ENCODE results near the gene KRT16. TPM values are rescaled to one million over a fixed set of nuclear protein-coding genes. Genes with fewer than 3 reads are reported as not detected.
"Not testable (repeated sequence)": the region's sequence is repeated elsewhere in the genome, so short reads cannot be mapped to it uniquely, and the experiment has no call there.

Gene KRT16
- total RNA-seq, 1 donor from 2014 or later: not detected

GRCh38 chr17:41593306-41593981, 19.1 kb downstream of the KRT16 start:
- DNase-seq: no peak
- intact Hi-C loops (cut with micrococcal nuclease): no loop called here
- ATAC-seq: no peak

DNA sequence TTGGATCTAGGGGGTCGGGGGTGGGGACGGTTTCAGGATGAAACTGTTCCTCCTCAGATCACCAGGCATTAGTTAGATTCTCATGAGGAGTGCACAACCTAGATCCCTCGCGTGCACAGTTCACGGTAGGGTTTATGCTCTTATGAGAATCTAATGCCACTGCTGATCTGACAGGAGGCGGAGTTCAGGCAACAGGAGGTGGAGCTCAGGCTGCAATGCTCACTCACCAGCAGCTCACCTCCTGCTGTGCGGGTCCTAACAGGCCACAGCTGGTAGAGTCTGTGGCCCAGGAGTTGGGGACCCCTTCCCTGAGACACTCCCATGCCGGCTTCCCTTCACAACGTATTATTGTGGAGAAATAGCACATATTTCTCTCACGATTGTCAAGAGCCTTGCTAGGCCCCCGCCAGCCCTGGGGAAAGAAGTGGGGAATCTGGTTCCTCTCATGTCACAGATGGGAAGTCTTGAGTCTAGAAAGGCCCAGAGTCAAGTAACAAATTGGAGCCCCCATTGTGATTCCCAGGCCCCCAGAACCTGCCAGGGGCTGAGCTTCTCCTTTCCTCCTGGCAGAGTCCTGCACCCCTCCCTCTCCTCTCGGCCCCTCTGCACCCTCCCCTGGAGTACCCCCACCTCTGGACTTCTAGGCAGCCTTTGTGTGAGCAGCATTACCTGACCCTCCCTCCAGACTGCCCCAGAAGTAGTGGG, 19.8 kb downstream of the KRT16 start:
- ATAC-seq (no peak), DNase-seq (no peak)
- intact Hi-C loops (cut with micrococcal nuclease): no loop called here

GRCh38 chr17:41589301-41589700, 23.3 kb downstream of the KRT16 start:
- ATAC-seq (no peak), DNase-seq (no peak)
- intact Hi-C loops (cut with micrococcal nuclease): no loop called here

DNA sequence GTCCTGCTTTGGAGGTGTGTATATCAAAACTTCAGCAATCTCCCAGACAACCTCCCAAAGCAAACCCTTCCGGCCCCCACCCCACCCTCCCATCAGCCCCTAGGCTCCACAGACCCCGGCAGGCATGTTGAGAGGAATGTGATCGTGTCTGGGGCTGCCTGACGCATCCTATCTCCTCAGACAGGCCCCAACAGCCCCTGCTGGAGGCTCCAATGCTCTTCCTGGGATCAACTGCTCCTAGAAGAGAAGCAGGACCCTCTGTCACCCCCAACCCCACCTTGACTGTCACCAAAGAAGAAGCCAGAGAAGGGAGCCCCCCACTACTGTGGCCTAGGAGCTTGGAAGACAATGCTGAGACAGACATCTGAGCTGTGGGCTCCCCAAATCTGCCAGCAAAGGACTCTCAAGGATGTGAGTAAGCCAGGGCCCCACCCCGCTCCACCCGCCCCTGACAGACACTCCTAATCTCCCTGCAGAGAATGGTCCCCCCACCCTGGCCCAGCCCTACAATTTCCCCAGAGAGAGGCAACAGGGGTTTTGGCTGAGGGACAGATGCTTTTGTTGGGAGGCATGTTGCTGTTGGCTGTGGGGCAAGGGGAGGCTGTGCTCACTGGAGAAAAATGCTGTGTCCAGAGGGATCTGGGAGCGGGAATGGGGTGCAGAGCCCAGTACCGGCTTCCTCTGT, 24.3 kb downstream of the KRT16 start:
- DNase-seq: no peak
- no peak for ATAC-seq
- intact Hi-C loops (cut with micrococcal nuclease): no loop called here

DNA sequence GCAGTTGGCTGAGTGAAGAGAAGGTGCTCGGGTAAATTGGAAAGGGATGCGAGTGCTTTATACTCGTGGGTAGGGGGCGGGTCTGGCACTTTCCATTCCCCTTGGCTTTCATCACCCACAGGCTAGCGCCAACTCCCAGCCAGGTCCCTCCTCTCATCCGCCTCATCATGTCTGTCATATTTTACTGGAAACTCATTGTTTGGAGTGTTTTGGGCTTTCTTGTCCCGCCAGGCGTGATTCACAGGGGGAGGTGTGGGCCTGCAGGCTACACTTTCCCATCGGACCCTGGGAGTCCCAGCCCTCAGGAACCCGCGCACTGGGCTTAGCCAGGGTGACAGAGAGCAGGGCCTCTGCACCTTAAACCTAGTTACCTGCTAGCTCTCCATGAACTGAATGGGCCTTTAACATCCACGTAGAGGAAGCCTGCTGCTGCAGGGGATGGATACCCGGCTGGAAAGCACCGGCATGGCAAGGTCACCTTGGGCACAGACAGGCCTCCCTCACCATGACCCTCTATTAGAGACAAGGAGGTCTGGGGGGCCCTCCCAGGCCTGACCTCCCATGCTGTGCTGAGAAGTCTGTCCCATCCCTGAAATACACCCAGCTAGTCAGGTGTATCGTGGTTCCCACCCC, 25.6 kb downstream of the KRT16 start, which contains the start of gene KRT14:
TSS of gene KRT14 (minus strand) at position 33 of the 633 bp plus-strand sequence. CDS start 61 bp downstream, outside the sequence.
- intact Hi-C loops (cut with micrococcal nuclease): no loop called here
- ATAC-seq (no peak), DNase-seq (no peak)

DNA sequence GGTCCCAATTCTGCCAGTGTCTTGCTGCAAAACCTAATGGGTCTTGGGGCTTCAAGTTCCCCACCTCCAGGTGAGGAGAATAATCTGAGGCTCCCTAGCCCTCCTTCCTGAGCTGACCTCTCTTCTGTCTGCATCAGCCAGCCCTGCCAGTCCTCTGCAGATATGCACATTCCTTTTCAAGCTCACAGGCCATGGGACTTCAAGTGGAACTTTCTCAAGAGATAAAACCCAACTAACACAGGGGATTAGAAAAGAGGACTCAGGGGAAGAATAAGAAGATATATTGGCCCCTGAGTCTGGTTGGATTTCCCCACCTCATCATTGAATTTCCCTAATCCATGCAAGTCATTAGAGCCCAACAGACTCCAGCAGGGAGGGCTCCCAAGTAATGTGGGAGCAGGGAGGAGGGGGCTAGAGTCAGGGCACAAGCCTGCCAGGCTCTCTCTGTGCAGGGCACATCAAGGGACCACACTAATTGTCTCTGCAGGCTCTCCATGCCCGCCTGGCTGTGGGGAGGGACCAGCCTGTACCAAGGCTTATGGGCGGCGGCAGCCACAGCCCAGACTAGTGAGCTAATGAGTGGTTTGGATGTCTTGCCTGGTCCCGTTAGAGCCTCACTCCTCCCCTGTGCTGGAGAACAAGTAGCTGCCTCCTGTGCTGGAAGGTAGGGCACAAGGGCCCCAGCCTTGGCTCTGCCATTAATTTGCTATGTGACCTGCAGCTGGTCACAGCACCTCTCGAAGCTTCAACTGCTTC, 27.1 kb downstream of the KRT16 start:
- intact Hi-C loops (cut with micrococcal nuclease): no loop called here
- DNase-seq: no peak
- peak; percentile 18 for ATAC-seq

GRCh38 chr17:41584331-41584927, 28.1 kb downstream of the KRT16 start:
- intact Hi-C loops (cut with micrococcal nuclease); ATAC-seq; DNase-seq: not testable (repeated sequence)

GRCh38 chr17:41583137-41584127, 29.1 kb downstream of the KRT16 start:
- DNase-seq: no peak
- no peak for ATAC-seq
- intact Hi-C loops (cut with micrococcal nuclease): no loop called here

GRCh38 chr17:41582061-41582968, 30.3 kb downstream of the KRT16 start:
- ATAC-seq; DNase-seq; intact Hi-C loops (cut with micrococcal nuclease): not testable (repeated sequence)

DNA sequence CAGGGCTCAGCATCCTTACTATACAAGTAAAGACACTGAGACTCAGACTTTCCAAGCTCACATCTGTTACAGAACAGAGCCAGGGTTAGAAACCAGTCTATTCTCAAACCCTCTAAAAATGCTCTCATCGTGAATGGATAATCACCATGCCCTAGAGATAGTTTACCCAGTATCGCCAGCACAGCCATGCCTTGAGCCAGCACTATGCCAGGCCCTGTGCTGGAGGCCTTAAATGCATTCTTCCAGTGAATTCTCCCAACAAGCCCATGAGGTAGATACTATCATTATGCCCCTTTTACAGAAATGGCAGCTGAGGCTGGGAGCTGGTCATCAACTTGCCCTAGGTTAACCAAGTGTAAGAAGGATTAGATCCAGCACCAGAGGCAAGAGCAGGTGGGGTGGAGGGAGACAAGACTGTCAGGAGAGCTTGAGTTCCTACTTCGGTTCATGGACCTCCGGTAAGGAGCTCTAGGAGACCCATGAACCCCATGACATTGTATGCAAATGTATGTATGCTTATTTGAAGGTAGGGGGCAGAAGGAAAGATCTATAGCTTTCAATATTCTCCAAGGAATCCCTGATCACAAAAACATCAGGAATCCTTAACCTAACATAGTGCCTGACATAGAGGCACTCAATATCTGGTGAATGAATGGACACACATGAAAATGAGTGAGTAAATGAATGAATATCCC, 31.1 kb downstream of the KRT16 start:
- ATAC-seq: no peak
- intact Hi-C loops (cut with micrococcal nuclease): no loop called here
- DNase-seq: no peak

DNA sequence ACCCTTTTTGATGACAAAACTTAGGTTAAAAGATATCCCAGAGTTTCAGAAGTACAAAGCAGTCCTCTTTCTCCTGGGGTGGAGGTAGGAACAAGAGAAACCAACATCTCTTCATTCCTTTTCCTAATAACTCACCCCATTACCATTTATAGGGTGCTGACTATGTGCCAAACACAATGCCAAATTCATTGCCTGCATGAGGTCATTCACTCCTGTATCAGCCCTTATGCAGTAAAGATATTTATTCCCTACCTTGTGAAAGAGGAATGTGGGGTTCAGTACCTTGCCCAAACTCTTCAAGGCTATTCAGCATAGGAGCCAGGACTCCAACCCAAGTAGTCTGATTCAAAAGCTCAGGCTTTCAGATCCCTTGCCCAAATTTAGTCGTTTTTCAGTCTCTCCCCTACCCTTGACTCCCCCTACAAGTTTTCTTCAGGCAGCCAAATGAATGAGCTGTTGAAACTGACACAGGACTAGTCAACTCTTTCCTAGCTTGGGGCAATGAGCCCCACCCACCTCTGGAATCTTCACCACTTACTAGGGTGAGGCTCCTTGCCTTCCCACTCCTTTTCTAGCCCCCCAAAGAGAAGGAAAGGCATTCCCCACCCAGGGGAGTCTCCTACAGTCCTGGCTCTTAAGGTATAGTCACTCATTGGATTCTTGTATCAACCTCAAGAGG, 31.7 kb downstream of the KRT16 start:
- intact Hi-C loops (cut with micrococcal nuclease): no loop called here
- no peak for ATAC-seq
- DNase-seq: no peak

DNA sequence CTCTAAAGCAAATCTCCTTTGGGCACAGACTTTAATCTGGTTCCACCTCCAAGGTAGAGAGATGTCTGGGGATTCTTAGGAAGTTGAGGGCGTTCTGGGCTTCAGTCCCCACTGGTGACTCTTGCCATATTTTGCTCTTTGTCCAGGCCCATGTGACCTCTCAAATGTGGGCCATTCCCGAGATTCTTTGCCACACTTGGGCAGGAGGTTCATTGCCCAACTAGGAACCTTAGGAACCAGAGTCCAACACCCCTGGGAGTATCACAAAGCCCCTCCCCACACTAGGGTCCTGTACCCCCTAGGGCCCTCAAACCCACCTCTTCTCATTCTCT, 32.4 kb downstream of the KRT16 start:
- no peak for DNase-seq
- ATAC-seq: no peak
- intact Hi-C loops (cut with micrococcal nuclease): no loop called here

GRCh38 chr17:41579484-41580243, 32.9 kb downstream of the KRT16 start:
- DNase-seq (peak; percentile 72), ATAC-seq (peak; percentile 88)
- intact Hi-C loops (cut with micrococcal nuclease): no loop called here

DNA sequence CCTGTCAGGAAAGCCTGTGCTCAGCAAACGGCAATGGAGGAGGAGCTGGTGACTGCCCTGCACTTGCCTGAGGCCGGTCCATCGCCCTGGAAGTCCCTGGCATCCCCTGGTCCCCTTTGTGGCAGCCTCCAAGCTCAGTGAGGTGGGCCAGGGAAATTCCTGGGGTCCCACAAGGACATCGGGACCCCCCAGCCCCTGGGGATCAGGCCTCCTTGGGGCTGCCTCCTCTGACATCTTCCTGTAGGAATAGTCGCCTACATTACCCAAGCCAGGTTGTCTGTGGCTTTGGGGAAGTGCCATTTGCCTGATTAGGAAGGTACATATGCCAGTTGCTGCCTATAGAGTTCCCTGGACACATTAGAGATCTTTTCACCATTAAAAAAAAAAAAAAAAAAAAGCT, 33.6 kb downstream of the KRT16 start:
- intact Hi-C loops (cut with micrococcal nuclease): no loop called here
- ATAC-seq (no peak), DNase-seq (no peak)

GRCh38 chr17:41578538-41578937, 34.0 kb downstream of the KRT16 start:
- ATAC-seq (no peak), DNase-seq (no peak)
- intact Hi-C loops (cut with micrococcal nuclease): no loop called here

Measured in left ventricle myocardium superior (tissue), 1 donor.